ENCODE measurements around the gene DVL1. TPM values are rescaled to one million over a fixed set of nuclear protein-coding genes. Genes with fewer than 3 reads are reported as not detected.

Gene DVL1
- total and polyA plus RNA-seq, 10 of the 15 experiments (the other 5 are each of a cell fraction or from before 2014, with no cell fraction given): 0.10 to 31.1 (median 4.6) TPM

DNA sequence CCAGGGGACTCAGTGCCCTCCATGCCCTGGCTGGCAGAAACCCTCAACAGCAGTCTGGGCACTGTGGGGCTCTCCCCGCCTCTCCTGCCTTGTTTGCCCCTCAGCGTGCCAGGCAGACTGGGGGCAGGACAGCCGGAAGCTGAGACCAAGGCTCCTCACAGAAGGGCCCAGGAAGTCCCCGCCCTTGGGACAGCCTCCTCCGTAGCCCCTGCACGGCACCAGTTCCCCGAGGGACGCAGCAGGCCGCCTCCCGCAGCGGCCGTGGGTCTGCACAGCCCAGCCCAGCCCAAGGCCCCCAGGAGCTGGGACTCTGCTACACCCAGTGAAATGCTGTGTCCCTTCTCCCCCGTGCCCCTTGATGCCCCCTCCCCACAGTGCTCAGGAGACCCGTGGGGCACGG lies 21.0 kb downstream of the DVL1 start:
- Histone ChIP-seq H4K20me1 (ENCODE audit: control insufficient read depth, insufficient read depth) (no peaks in the 10 kb centered on the region), H3K36me3 (ENCODE audit: control insufficient read depth in 2 of 2, insufficient read depth in 2 of 2, low read length in 1 of 2) (no peaks in the 10 kb centered on the region), H3K4me1 (ENCODE audit: control insufficient read depth, insufficient read depth, low read length) (peaks cover 5% of the 10 kb centered on the region; the same call in 1 of the 2 replicates), H3K79me2 (ENCODE audit: control insufficient read depth, insufficient read depth, low read length) (peaks cover 21% of the 10 kb centered on the region), H3K9ac (ENCODE audit: control insufficient read depth, insufficient read depth, low read length) (no peak overlapping the region), H3K9me3 (replicated peaks; ENCODE audit: control insufficient read depth, insufficient read depth, low read length) (no peaks in the 10 kb centered on the region), H3K4me3 (no peak overlapping the region), H3K4me2 (ENCODE audit: control insufficient read depth, insufficient read depth) (no peak overlapping the region), H2AFZ (ENCODE audit: control insufficient read depth, low read depth, low read length) (no peak overlapping the region), H3K27me3 (replicated peaks in 1 of 2; ENCODE audit: control insufficient read depth in 2 of 2, insufficient read depth in 2 of 2, low read length in 1 of 2) (no peaks in the 10 kb centered on the region), H3K27ac (ENCODE audit: control insufficient read depth, insufficient read depth) (no peak overlapping the region)
- FAIRE-seq: no peak
- WGBS (ENCODE audit: insufficient coverage, insufficient replicate concordance, low lambda C conversion rate, missing lambda C conversion rate): 37% methylated on average over 15 of the region's 15 CpGs
- TF ChIP-seq YBX1 (IDR thresholded peaks at IDR 0.05): no peak
- no peak for TF ChIP-seq REST (IDR thresholded peaks at IDR 0.05; ENCODE audit: low read depth, low read length)
- no peak for TF ChIP-seq RUNX3 (IDR thresholded peaks at IDR 0.05; ENCODE audit: low read length)
- no peak for TF ChIP-seq HDGF (IDR thresholded peaks at IDR 0.05)
- no peak for TF ChIP-seq RBBP5 (conservative IDR thresholded peaks at IDR 0.05)
- no peak for TF ChIP-seq E2F8 (IDR thresholded peaks at IDR 0.05; ENCODE audit: low read depth, partially characterized antibody)
- no peak for TF ChIP-seq TCF12 (IDR thresholded peaks at IDR 0.05; ENCODE audit: low read depth, low read length)
- TF ChIP-seq RFX5 (IDR thresholded peaks at IDR 0.05; ENCODE audit: low read depth, low read length): no peak
- no peak for TF ChIP-seq IRF4 (IDR thresholded peaks at IDR 0.05; ENCODE audit: low read depth, low read length)
- TF ChIP-seq MTA3 (IDR thresholded peaks at IDR 0.05; ENCODE audit: borderline replicate concordance, low read length): no peak
- TF ChIP-seq, protein P1, sequence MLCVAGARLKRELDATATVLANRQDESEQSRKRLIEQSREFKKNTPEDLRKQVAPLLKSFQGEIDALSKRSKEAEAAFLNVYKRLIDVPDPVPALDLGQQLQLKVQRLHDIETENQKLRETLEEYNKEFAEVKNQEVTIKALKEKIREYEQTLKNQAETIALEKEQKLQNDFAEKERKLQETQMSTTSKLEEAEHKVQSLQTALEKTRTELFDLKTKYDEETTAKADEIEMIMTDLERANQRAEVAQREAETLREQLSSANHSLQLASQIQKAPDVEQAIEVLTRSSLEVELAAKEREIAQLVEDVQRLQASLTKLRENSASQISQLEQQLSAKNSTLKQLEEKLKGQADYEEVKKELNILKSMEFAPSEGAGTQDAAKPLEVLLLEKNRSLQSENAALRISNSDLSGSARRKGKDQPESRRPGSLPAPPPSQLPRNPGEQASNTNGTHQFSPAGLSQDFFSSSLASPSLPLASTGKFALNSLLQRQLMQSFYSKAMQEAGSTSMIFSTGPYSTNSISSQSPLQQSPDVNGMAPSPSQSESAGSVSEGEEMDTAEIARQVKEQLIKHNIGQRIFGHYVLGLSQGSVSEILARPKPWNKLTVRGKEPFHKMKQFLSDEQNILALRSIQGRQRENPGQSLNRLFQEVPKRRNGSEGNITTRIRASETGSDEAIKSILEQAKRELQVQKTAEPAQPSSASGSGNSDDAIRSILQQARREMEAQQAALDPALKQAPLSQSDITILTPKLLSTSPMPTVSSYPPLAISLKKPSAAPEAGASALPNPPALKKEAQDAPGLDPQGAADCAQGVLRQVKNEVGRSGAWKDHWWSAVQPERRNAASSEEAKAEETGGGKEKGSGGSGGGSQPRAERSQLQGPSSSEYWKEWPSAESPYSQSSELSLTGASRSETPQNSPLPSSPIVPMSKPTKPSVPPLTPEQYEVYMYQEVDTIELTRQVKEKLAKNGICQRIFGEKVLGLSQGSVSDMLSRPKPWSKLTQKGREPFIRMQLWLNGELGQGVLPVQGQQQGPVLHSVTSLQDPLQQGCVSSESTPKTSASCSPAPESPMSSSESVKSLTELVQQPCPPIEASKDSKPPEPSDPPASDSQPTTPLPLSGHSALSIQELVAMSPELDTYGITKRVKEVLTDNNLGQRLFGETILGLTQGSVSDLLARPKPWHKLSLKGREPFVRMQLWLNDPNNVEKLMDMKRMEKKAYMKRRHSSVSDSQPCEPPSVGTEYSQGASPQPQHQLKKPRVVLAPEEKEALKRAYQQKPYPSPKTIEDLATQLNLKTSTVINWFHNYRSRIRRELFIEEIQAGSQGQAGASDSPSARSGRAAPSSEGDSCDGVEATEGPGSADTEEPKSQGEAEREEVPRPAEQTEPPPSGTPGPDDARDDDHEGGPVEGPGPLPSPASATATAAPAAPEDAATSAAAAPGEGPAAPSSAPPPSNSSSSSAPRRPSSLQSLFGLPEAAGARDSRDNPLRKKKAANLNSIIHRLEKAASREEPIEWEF (IDR thresholded peaks at IDR 0.05; ENCODE audit: insufficient replicate concordance, low read depth, low read length): no peak
- RAD21 ChIA-PET (ENCODE audit: unreplicated experiment): no interaction called here
- CTCF ChIA-PET: no interaction called here
- POLR2A ChIA-PET: no interaction called here
- in situ Hi-C loops (cut with MboI): no loop called here
- no peak for DNase-seq (ENCODE audit: low read depth, low spot score)
- intact Hi-C loops (cut with micrococcal nuclease; ENCODE audit: unreplicated experiment): no loop called here
- ATAC-seq: no peak
- SMC1A ChIA-PET (ENCODE audit: uncharacterized antibody, unreplicated experiment): no interaction called here
- no TSS peak for BruUV-seq (replicated peaks)
